MM.1S (cell line): ENCODE data around the gene TUBGCP6.

Experiments
- DNase-seq: peaks from one replicate; pipeline ENCODE4 v3.0.0-alpha.2; 2015
- H2AFZ ChIP-seq: fragments of 300-600 bp; sonication (generic); 2 replicates; pipeline ENCODE4 v1.6.0; 2016; ENCODE audit warnings: antibody characterized with exemption, low read length
- H3F3A ChIP-seq: fragments of 300-600 bp; sonication (generic); 2 replicates; pipeline ENCODE4 v1.6.1; 2016; ENCODE audit warnings: mild to moderate bottlenecking, antibody characterized with exemption, low read length, moderate library complexity, mixed read lengths; ENCODE audit not compliant: insufficient read depth
- H3K27ac ChIP-seq: fragments of 300-600 bp; sonication (generic); 2 replicates; pipeline ENCODE4 v1.5.1; 2016; ENCODE audit warnings: mild to moderate bottlenecking, low read length
- H3K27me3 ChIP-seq: fragments of 300-600 bp; sonication (generic); replicated peaks from 2 replicates; pipeline ENCODE4 v1.6.0; 2016; ENCODE audit warnings: low read length; ENCODE audit not compliant: insufficient read depth
- H3K36me3 ChIP-seq: fragments of 300-600 bp; sonication (generic); replicated peaks from 2 replicates; pipeline ENCODE4 v1.6.1; 2016; ENCODE audit warnings: mild to moderate bottlenecking, low read length, mixed read lengths; ENCODE audit not compliant: insufficient read depth
- H3K4me1 ChIP-seq: fragments of 300-600 bp; sonication (generic); 2 replicates; pipeline ENCODE4 v1.6.1; 2016; ENCODE audit warnings: low read length, mixed read lengths
- H3K4me2 ChIP-seq: fragments of 300-600 bp; sonication (generic); 2 replicates; pipeline ENCODE4 v1.6.0; 2016; ENCODE audit warnings: low read depth, low read length
- H3K4me3 ChIP-seq: fragments of 300-600 bp; sonication (generic); 2 replicates; pipeline ENCODE4 v1.5.1; 2016; ENCODE audit warnings: low read length, mixed read lengths
- H3K79me2 ChIP-seq: fragments of 300-600 bp; sonication (generic); 2 replicates; pipeline ENCODE4 v1.6.1; 2016; ENCODE audit warnings: mixed run types, low read length, mixed read lengths
- H3K9ac ChIP-seq: fragments of 300-600 bp; sonication (generic); 2 replicates; pipeline ENCODE4 v1.6.1; 2016; ENCODE audit warnings: low read length, mixed read lengths
- H3K9me2 ChIP-seq: fragments of 300-600 bp; sonication (generic); replicated peaks from 2 replicates; pipeline ENCODE4 v1.6.1; 2016; ENCODE audit warnings: mild to moderate bottlenecking, low read length, mixed read lengths; ENCODE audit not compliant: insufficient read depth
- H3K9me3 ChIP-seq: fragments of 300-600 bp; sonication (generic); replicated peaks from 2 replicates; pipeline ENCODE4 v1.6.1; 2016; ENCODE audit warnings: mild to moderate bottlenecking, low read length, mixed read lengths; ENCODE audit not compliant: insufficient read depth
- H4K20me1 ChIP-seq: fragments of 300-600 bp; sonication (generic); 2 replicates; pipeline ENCODE4 v1.6.1; 2016; ENCODE audit warnings: mild to moderate bottlenecking, low read length, moderate library complexity, mixed read lengths; ENCODE audit not compliant: insufficient read depth
- CTCF ChIP-seq: fragments of 300-600 bp; sonication (generic); IDR thresholded peaks from 2 replicates; pipeline ENCODE4 v1.5.1; 2016; ENCODE audit warnings: antibody characterized with exemption, low read length, mixed read lengths
- EZH2 ChIP-seq: fragments of 300-600 bp; sonication (generic); optimal IDR thresholded peaks from 2 replicates; pipeline ENCODE3; 2017; ENCODE audit warnings: low read depth, mild to moderate bottlenecking, antibody characterized with exemption, low read length, mixed read lengths
- EZH2phosphoT487 ChIP-seq: fragments of 300-600 bp; sonication (generic); IDR thresholded peaks from 2 replicates; pipeline ENCODE4 v1.6.1; 2018; ENCODE audit warnings: antibody characterized with exemption, low read length

The TUBGCP6 gene

GRCh38 chr22:50289151-50289941, 44.5 kb upstream of the TUBGCP6 start:
- Histone ChIP-seq H3K36me3 (no peaks in the 10 kb centered on the region), H3K4me1 (no peaks in the 10 kb centered on the region), H3K4me2 (no peak overlapping the region), H3K9me2 (no peaks in the 10 kb centered on the region), H2AFZ (no peak overlapping the region), H3K4me3 (no peak overlapping the region), H3F3A (no peaks in the 10 kb centered on the region), H3K79me2 (peaks cover 5% of the 10 kb centered on the region; the same call in 1 of the 2 replicates), H4K20me1 (no peaks in the 10 kb centered on the region), H3K9ac (no peak overlapping the region), H3K27ac (no peak overlapping the region), H3K9me3 (no peaks in the 10 kb centered on the region), H3K27me3 (no peaks in the 10 kb centered on the region)
- TF ChIP-seq EZH2phosphoT487 = no peak
- TF ChIP-seq EZH2 = no peak
- no peak for TF ChIP-seq CTCF
- DNase-seq = no peak

GRCh38 chr22:50287731-50288130, 42.9 kb upstream of the TUBGCP6 start:
- TF ChIP-seq EZH2phosphoT487 (no peak), CTCF (no peak), EZH2 (no peak)
- H3K9me2 ChIP-seq = no peaks in the 10 kb centered on the region
- DNase-seq = no peak
- H3K36me3 ChIP-seq = no peaks in the 10 kb centered on the region
- no peak overlapping the region for H3K4me3 ChIP-seq
- H3K9me3 ChIP-seq = no peaks in the 10 kb centered on the region
- no peaks in the 10 kb centered on the region for H3F3A ChIP-seq
- no peak overlapping the region for H3K27ac ChIP-seq
- H3K9ac ChIP-seq = no peak overlapping the region
- no peaks in the 10 kb centered on the region for H4K20me1 ChIP-seq
- peaks cover 2% of the 10 kb centered on the region; the same call in 1 of the 2 replicates for H3K79me2 ChIP-seq
- no peaks in the 10 kb centered on the region for H3K4me1 ChIP-seq
- H3K4me2 ChIP-seq = no peak overlapping the region
- no peak overlapping the region for H2AFZ ChIP-seq
- no peaks in the 10 kb centered on the region for H3K27me3 ChIP-seq

- no peaks in the 10 kb centered on the region for H3K4me1 ChIP-seq
- H3K9me3 ChIP-seq = no peaks in the 10 kb centered on the region
- H2AFZ ChIP-seq = no peak overlapping the region
- no peak overlapping the region for H3K4me2 ChIP-seq
- H3K4me3 ChIP-seq = no peak overlapping the region
- H3F3A ChIP-seq = no peaks in the 10 kb centered on the region
- no peak for DNase-seq
- no peak overlapping the region for H3K27ac ChIP-seq
- H3K9me2 ChIP-seq = no peaks in the 10 kb centered on the region
- H3K79me2 ChIP-seq = no peaks in the 10 kb centered on the region
- no peaks in the 10 kb centered on the region for H3K36me3 ChIP-seq
- no peaks in the 10 kb centered on the region for H4K20me1 ChIP-seq
- no peak overlapping the region for H3K9ac ChIP-seq
- no peaks in the 10 kb centered on the region for H3K27me3 ChIP-seq
- TF ChIP-seq EZH2 (no peak), CTCF (no peak), EZH2phosphoT487 (no peak)
These were observed 42.0 kb upstream of the TUBGCP6 start for GRCh38 chr22:50286701-50287318.
